Activated CD4-positive, CD25-positive, alpha-beta regulatory T cell treated with anti-CD3 and anti-CD28 coated beads, Interleukin-2, amount 50 U/mL, for 72 hours (primary cell): ENCODE measurements around the gene EXD2.
"Not testable (repeated sequence)": the region's sequence is repeated elsewhere in the genome, so short reads cannot be mapped to it uniquely, and the experiment has no call there.

Source experiments
- DNase-seq: peaks from one replicate; pipeline ENCODE4 v3.0.0; 2021

EXD2 gene

GRCh38 chr14:69191340-69192111, at the start of gene EXD2:
TSS of gene EXD2 (plus strand) at chr14:69191498. CDS start at chr14:69209471, 17,973 bp downstream.
- DNase-seq, result peak; percentile 69

GRCh38 chr14:69141550-69141949, 49.7 kb upstream of the EXD2 start:
- no peak for DNase-seq

GRCh38 chr14:69142101-69142500, 49.2 kb upstream of the EXD2 start:
- no peak for DNase-seq

- no peak for DNase-seq
These were observed 41.6 kb upstream of the EXD2 start for GRCh38 chr14:69149461-69150244.

- DNase-seq, result peak; percentile 78
These were observed 39.7 kb upstream of the EXD2 start for GRCh38 chr14:69151458-69152180.

- DNase-seq, result peak; percentile 37
These were observed 39.0 kb upstream of the EXD2 start for GRCh38 chr14:69152181-69152901.

GRCh38 chr14:69152902-69153151, 38.5 kb upstream of the EXD2 start, which contains the start of gene DCAF5:
TSS of gene DCAF5 (minus strand) at chr14:69153119. CDS start at chr14:69152978, 141 bp downstream.
- DNase-seq, result no peak

- peak; percentile 87 for DNase-seq
These were observed 38.0 kb upstream of the EXD2 start for GRCh38 chr14:69153152-69153872.

GRCh38 chr14:69153873-69154270, 37.4 kb upstream of the EXD2 start:
- no peak for DNase-seq

GRCh38 chr14:69154779-69155178, 36.5 kb upstream of the EXD2 start:
- no peak for DNase-seq

- DNase-seq, result no peak
These were observed 35.1 kb upstream of the EXD2 start for GRCh38 chr14:69156224-69156623.

GRCh38 chr14:69161590-69161989, 29.7 kb upstream of the EXD2 start:
- DNase-seq, result no peak

GRCh38 chr14:69165787-69166186, 25.5 kb upstream of the EXD2 start:
- DNase-seq, result not testable (repeated sequence)

- DNase-seq, result no peak
These were observed 20.5 kb upstream of the EXD2 start for GRCh38 chr14:69170839-69171238.

GRCh38 chr14:69171569-69171968, 19.7 kb upstream of the EXD2 start:
- DNase-seq, result no peak

GRCh38 chr14:69175130-69175529, 16.2 kb upstream of the EXD2 start:
- DNase-seq, result no peak

- no peak for DNase-seq
These were observed 9.8 kb upstream of the EXD2 start for GRCh38 chr14:69181491-69181890.

GRCh38 chr14:69182580-69182979, 8.7 kb upstream of the EXD2 start:
- not testable (repeated sequence) for DNase-seq

- DNase-seq, result no peak
These were observed 7.6 kb upstream of the EXD2 start for GRCh38 chr14:69183735-69184134.

- DNase-seq, result no peak
These were observed 1.1 kb upstream of the EXD2 start for GRCh38 chr14:69190191-69190590.

- no peak for DNase-seq
These were observed 2.4 kb downstream of the EXD2 start for GRCh38 chr14:69193721-69194120.

- DNase-seq, result no peak
These were observed 8.5 kb downstream of the EXD2 start for GRCh38 chr14:69199786-69200185.
